NCI-H2029 (cell line): ENCODE results near the gene MAP3K14.

Experiments used
- DNase-seq: peaks from one replicate; lab custom pipeline; 2025; lab: John Stamatoyannopoulos, UW

MAP3K14 gene

DNA sequence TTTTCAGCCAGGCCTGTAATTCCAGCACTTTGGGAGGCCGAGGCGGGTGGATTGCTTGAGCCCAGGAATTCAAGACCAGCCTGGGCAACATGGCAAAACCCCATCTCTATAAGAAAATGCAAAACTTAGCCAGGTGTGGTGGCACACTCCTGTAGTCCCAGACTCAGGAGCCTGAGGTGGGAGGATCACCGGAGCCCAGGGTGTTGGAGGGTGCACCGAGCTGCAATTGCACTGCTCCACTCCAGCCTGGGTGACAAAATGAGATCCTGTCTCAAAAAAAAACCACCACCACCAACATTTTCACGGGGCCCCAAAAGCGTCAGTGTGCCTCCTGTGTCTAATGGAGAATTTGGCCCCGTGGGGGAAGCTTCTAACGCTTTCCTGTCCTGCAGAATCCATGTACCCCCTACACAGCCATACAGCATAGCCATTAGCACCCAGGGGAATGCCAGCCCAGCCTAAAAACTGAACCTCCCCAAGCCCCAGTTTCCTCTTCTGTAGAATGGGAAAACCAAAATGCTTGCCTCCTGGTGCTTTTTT, 22.2 kb upstream of the MAP3K14 start:
- DNase-seq, result no peak

DNA sequence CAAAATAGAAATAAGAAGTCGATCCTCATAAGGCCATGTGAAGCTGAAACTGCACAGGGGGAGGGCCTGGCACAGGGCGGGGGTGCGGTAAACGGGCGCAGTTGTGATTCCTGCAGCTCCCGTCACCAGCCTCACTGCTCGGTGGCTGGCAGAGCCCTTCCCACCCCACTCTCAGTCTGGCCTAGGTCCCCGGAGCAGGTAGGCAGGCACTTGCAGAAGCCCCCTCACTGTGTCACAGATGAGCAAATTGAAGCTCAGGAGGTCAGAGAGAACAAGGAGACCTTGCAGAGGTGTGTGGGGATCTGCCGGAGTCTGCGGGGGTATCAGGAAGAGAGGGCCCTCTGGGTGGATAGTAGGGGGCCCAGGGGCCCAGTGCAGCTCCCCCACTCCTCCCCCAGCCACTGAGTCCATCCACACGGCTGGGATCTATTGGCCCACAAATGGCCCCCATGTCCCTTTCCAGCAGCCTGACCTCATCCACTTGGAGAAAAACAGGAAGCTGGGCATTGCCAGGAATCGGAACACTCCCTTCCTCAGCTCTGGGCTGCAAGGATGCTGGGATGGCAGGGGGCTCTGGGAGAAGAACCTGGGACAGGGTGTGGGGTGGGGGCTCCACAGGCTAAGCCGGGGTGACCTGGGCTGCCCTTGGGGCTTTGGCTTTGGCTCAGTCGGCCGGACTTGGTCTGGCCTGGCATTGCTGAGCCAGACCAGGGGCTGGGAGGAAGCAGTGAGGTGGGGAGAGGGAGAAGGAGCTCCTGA, 21.4 kb upstream of the MAP3K14 start:
- DNase-seq, result no peak

DNA sequence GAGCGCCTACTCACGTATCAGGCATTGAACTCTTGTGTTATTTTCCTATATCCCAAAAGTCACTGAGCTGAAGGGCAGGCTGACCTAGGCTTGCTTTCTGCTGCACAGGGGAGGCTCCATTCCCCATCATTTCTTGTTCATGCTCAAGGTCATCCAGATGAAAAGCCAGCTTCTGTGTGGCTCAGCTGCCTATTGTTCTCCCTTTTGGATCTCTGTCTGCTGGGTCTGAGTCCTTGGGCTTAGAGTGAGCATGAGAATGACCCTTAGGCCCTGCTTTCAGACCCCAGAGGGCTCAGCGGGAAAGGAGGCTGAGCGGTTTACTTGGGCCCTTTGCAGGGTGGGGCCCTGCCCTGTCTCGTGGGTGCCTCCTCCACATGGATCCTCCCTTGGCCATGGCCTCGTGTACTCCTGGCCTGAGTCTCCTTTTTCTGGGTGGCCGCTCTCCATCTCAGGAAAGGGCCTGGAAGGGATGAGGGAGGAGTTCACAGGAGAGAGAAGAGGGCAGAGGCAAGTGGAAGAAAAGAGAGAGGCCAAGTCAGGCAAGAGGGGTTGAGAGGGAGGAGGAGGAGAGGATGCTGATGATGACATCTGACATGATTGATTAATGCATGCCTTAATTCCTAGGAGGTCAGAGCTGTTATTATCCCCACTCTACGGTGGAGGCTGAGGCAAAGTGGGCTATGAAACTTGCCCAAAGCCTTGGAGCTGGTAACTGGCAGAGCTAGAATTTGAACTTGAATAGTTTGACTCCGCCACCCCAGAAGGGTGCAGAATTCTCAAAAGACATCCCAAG, 19.8 kb upstream of the MAP3K14 start:
- DNase-seq, result no peak

DNA sequence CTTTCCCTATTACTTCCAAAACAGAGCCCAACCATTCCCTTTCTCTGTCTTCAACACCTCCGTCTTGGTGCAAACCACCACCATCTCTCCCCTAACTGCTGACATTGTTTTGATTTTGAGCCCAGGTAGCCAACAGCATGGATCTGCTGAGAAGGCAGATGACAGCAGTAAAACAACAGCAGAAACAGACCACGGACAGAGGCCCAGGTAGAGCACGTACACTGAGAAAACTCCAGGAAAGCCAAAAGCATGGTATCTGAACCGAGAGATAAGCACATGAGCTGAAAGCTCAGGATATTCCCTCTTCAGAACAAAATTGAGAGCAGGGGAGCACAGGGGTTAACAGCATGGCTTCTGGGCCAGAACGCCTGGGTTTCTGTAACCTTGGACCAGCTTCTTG, 18.9 kb upstream of the MAP3K14 start:
- DNase-seq, result no peak

DNA sequence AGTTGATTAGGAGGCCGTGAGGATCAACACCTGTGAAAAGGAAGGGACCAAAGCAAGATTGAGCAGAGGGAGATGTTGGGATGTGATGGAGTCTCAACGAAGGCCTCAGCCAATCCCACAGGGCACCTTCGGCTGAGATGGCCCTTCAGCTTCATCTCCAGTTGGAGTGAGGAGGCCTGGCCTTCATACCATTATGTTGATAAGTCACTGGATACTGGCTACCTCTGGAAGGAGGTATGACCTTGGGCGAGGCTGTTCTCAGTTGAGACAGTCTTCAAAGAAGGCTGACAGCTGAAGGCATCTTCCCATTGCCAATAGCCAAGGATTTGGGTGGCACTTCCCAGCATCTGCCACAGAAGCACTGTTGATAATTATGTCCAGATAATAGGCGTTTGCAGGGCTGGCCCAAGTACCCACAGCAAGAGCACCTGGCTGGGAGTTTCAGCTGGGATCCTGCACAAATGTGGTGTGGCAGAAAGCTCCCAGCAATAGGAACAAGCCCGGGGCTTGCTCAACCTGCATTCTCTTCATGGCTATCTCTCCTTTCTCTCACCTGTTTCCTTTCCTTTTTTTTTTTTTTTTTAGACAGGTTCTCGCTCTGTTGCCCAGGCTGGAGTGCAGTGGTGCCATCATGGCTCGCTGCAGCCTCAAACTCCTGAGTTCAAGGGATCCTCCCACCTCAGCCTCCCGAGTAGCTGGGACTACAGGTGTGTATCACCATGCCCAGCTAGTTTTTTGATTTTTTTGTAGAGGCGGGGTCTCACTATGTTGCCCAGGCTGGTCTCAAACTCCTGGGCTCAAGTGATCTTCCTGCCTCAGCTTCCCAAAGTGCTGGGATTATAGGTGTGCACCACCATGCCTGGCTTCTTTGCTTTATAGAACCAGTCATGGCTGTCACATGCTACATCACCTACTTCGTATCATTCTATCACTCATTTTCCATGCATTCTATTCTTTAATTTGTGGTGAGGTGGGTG, 18.2 kb upstream of the MAP3K14 start:
- DNase-seq, result no peak

DNA sequence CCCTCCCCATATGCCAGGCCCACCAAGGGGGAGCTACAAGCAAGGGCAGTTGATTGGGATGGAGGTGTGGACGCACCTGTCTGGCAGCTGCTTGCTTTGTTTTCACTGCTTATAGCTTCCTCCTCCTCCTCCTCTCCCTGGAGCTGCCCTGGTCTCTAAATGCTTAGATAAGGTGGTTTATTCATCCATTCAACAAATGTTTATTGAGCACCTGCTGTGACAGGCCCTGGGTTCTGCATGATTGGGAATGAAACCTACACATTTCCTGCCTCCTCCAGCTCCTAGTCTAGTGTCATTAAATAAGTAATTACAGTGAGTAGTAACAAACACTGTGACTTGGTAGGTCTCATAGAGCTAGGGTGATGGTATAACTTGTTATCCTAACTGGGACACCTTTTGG, 17.4 kb upstream of the MAP3K14 start:
- DNase-seq, result peak; percentile 64

DNA sequence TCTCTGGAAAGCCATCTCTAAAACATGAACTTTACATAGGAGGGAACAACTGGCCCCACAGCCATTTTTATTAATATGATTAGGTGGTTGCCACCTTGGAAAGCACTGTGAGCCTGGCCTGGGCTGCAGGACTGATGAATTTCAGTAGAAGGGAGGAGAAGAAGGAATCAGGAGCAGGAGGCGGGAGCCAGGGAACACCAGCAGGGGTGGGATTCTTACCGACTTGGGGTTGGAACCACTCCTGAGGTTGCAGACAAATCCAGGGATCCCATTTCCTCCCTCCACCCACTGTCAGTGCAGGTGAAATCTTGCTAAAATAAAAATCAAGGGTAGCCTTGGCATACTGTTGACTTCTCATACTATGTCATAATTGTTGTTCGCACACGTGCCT, 16.9 kb upstream of the MAP3K14 start:
- DNase-seq, result no peak

DNA sequence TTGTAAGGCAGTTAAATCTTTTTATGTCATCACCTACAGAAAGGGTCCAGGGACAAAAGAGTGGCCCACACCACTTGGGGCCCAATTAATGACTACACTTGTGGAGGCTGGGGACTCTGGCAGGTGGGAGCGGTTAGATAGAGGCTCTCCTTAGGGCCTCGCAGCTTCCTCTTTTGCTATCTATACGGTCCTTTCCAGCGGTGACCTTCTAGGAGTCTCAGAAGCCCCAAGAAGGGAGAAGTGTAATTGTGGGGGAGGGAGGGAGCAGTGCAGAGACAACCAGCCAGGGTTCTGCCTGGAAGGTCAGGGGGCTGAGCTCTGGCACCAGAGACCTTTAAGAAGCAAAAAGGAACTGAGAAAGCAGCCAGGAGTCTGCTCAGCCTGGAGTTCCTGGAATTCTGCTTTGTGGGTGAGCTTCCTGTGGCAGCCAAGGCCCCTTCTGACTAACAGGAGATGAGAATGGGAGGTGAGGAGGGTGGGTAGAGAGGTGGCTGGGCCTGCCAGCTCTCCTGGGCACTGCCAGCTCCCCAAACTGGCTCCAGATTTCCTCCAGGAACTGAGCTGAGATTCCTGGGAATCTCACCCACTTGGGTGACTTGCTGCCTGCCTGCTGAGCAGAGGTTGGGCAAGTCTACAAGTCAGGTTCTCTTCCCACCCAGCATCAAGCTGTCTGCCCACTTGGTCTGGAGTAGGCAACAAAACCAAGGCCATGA, 16.3 kb upstream of the MAP3K14 start:
- DNase-seq, result no peak

DNA sequence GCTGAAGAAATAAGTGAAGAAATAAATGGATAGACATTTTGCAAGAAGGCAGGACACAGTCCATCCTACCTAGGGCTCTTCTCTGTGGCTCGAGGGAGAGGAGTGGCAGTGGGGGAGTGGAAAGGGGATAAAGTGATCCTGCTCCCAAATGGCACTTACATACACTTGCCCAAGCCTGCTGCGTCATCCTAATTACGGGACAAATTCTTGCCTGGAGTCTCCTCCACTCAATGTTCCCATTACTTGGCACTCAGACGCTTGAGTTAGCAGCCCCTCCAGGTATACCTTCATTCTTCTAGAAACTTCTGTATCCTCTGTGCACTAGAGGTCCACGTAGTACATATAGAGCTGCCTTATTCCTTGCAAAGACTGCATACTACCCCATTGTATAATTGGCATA, 15.7 kb upstream of the MAP3K14 start:
- DNase-seq, result no peak

DNA sequence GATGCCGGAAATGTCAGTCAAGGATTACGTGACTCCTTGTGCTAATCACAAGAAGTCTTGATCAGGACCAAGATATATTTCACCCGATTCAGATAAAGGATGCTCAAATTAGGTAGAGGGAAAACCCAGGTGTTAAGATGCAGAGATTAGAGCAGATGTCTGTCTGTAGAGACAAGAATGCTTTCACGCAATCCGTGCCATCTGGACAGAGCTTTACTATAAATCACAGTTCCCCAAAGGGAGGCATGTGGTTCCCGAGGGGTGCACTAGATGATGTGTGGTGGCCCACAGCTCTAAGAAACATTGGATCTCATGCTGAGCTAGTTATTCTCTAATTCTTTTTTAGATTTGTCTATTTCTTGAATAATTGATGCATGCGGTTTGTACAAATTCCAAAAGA, 9.8 kb upstream of the MAP3K14 start:
- no peak for DNase-seq

DNA sequence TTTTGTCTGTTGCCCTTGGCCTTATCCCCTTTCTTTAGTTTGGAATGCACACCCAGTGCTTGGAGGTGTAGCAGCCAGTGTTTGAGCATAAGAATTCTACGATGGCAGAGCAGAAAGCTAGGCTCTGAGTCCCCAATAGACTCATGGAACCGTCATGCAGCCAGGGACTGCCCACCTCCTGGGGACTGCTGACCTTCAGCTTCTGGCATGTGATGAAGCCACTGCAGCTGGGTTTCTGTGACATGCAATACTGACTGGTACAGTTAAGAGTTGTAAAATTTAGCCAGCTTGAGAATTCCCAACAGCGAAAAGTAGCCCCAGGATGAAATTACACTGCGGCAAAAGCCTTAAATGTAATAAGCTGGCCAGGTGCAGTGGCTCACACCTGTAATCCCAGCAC, 9.0 kb upstream of the MAP3K14 start:
- no peak for DNase-seq

DNA sequence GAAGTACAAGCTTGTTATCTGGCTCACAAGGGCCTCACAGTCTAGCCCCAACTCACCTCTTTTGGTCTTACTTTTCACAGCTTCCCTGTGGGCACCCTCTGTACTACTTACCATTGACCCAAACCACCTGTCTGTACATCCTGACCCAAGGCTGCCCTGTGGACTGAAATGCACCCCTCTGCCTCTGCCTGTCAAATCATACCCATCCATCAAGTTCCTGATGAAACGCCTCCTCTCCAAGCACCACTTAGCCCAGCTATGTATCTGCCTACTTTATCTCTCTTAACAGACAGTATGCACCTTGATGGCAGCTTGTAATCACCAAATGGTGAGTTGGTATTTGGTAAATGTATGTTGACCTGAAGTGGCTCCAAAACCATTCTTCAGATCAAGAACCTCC, 7.5 kb upstream of the MAP3K14 start:
- no peak for DNase-seq

DNA sequence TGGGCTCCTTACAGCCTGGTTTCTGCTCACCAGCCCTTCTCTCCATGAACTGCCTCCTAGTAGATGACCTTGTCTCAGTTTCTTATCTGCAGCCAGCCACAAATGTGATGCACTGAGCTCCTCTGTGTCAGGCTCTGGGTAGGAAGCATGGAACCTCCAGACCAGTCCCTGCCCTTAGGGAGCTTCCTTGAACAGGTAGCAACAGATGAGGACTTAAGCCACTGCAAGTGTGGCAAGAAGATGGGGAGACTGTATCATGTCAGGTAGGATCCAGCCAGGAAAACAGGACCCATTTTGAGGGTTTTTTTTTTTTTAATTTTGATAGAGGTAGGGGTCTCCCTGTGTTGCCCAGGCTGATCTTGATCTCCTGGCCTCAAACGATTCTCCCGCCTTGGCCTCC, 5.3 kb upstream of the MAP3K14 start:
- no peak for DNase-seq

DNA sequence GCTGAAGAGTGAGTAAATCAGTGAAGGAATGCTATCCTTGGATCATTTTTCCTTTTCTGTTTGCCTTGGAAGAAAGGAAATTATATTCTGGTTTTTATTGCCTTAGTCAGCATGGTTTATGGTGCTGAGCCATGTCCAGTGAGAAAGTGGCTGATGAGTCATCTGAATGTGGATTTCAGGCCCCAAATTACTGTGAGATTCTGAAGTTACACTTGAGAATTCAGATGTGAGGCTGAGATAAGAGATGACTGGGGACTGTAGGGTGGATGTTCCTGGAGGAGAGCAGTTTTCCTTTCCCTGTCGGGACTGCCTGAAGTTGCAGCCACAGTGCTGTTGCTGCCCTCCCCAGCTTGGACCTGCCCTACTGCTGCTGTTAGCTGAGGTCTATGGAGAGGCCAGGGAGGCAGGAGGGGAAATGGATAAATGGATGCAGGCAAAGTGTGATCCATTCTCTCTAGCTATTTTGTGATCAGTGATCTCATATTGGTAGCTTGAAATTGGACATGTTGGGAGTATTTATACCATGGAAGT, 4.2 kb upstream of the MAP3K14 start:
- no peak for DNase-seq

DNA sequence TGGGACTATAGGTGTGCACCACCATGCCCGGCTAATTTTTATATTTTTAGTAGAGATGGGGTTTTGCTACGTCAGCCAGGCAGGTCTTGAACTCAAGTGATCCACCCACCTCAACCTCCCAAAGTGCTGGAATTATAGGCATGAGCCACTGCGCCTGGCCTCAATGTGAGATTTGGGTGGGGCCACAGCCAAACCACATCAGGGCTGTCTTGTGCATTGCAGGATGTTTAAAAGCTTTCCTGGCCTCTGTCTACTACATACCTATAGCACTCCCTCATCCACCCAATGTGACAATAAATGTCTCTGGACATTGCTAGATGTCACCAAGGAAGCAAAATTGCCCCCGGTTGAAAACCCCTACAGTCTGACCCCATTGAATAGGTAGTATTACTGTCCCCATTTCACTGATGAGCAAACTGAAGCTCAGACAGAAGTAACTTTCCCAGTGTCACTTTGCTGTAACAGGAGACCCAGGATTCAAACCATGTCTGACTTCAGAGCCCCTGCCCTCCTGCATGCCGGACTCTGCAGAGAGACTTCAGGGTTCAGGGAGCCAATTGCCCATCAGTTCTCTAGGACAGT, 3.6 kb upstream of the MAP3K14 start:
- DNase-seq, result no peak

DNA sequence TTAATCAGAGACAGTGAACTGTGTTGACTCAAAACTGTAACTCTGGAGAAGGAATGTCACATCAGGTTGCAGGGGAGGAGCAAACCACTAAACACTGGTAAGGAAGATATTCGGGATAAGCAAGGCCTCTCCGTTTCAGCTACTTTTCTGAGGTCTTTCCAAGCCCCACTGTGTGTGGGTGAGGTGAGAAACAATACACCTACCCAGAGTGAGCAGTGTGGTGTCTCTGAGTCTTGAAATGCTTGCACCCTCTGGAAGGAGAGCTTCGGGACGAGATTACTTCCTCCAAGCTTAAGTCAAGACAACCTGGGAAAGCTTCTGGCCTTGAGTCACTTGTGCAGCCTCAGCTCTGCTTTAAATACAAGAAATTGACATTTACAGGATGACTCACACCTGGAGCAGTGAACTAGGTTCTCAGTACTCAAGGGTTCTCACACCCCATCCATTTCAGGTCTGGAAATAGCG, 2.5 kb upstream of the MAP3K14 start:
- no peak for DNase-seq

DNA sequence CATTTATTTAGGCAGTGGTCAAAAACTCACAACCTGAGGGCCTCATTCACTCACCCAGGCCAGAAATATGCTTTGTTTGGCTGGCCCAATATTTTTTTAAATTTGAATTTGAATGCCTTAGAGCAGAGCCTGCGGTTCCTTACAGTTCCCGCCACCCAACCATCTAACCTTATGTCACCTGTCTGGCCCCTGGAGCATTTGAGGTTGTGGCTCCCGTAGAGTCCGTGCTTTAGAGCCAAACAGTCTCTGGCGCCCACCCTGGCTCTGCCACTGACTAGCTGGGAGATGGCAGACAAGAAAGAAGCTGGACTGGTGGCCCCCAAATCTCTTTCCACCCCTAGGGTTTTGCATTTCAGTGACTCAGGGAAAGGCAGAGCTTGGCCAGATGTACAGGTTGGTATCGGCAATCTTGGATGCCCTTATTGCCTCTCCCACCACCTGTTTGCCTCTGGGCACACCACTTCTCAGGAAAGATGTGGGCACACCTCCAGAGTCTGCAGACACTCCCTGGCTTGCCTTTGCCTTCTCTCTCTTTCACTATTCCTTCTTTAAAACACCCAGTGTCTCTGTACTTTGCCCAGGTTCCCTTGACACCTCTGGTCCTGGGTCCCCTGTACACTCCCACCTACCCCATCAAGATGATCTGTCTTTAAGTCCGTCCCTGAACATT, 1.9 kb upstream of the MAP3K14 start:
- DNase-seq, result no peak

DNA sequence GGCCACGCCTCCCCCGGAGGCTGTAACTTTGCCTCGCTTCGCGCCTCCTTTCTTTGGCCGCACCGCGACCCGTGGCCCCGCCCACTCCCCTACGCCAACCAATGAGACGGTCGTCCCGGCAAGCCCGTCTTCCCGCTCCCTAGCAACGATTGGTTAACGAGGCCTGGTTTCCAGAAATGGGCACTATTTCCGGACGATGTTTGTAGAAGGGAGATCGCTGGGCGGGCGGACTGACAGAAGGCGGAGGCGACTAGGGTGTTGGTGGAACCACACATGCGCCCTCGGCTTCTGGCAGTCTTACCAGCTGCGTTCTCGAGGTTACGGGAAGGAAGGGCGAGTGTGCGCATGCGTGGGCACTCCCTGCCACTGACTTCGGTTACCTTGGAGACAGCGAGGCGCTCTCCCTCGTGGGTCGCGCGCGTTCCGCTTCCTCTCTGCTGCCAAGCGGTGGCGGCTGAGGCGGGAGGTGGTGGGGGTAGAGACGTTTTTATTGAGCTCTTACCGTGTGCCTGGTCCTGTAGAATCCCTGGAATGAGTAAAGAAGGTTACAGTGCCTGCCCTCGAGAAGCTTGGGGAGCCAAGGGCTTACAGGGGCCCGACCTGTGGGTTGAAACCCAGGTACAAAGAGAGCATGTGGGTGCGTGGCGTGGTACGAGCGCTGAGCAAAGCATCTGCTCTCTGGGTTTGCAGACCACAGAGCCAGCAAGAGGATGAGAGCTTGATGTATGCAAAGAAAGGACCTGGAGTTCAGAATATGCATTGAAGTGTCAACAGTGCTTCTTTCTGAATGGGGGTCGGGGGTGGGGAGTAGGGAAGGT, 500 bp upstream of the MAP3K14 start:
- peak; percentile 99 for DNase-seq
